DMS 273 (cell line): Measurements from ENCODE around the gene TOGARAM2.

Experiments
- DNase-seq: peaks from one replicate; lab custom pipeline; 2025; ENCODE audit not compliant: unreplicated experiment; lab: John Stamatoyannopoulos, UW

TOGARAM2 gene

DNA sequence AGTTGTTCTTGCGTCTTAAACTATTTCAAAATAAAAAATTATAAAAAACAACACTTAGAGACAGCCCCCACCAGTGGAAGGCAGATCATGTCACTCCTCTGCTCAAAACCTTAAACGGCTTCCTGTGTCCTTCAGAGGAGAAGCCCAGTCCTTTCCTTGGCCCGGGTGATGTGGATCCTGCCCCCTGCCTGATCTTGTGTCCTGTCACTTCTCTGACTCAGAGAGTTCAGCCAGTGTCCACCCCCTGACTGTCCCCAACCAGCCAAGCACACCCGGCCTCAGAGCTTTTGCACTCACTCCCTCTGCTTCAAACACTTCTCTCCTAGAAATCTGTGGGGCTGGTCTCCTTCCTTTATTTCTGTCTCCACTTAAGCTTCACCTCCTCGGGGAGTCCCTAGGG, 35.4 kb downstream of the TOGARAM2 start:
- no peak for DNase-seq

DNA sequence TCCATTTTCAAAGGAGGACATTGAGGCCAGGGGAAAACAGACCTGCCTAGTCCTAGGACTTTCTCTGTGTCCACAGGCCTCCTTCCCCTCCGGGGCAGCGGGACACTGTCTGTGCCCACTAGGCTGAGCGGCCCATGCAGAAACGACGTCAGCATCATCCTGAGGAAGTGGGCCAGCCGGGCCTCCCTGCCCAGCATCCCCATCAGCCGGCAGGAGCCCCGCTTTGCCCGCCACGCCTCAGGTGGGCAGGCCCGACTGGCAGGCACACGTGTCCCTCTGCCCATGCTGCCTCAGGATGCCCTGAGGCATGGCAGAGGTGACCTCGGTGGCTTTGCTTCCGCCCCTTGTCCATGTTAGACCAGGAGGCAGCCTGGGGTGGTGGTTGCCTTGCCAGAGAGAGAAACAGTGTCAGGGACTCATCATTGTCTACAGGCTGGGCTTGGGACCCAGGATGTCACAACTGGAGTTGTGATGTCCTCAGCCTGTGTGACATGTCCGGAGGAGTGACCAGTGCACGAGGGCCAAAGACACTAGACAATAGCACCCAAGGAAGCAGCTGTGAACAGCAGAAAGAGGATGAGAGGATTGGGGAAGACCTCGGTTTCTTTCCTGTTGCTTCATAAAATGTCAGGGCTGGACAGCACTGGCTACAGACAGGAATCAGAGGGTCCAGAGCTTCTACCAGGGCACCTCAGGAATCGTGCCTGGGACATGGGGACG, 36.8 kb downstream of the TOGARAM2 start:
- DNase-seq, result no peak

DNA sequence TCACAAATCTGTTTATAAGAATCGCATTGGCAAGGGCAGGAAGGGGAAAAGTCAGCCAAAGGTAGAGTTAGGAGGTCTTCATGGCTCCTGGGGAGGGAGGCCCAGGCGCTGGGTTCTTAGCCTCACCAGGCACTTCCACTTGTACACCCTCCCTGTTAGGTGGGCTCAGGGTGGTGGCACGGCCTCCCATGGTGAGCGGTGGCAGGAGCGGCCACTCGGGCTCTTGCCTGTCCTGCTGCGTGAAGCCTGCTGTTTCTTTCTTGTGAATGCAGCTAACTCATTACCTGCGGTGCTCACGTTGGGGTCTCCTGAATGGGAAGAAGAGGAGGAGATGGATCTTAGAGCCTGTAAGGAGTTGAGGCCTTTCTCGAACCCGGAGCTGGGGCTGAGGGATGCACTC, 40.8 kb downstream of the TOGARAM2 start:
- DNase-seq, result no peak

DNA sequence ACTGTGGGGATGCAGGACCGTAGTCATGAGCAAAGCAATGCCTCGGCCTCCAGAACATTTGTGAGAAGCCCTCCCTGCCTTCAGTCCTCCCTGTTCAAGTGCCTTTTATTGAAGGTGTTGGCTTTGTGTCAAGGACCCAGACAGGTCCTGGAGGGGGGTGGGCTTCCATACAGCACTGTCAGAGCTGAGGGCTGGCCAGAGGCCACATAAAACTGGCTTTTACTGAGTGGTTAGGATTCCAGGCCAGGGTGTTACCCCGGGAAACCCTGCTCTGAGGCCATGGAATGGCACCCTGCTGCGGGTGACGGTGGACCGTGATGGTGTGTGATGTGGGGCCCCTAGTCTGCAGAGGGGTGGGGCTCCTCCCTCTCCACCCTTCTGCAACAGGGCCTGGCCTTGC, 41.6 kb downstream of the TOGARAM2 start:
- no peak for DNase-seq

DNA sequence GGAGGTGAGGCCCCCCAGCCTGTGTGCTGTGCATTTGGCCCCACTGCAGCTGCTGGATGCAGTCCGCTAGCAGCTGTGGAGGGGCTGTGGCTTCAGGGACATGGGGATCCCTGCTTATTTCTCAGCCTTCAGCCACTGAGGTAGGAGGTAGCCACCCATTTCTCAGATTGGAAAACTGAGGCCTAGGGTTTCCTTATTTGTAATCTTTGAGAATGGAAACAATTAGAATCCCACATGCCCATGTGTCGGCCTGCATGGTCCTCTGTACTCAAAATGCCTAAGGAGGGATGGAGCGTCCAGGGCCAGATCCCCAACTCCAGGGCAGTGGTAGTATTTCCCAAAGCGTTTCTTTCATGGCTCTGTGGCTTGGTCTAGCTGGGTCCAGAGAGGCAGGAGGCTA, 42.1 kb downstream of the TOGARAM2 start:
- DNase-seq, result no peak

DNA sequence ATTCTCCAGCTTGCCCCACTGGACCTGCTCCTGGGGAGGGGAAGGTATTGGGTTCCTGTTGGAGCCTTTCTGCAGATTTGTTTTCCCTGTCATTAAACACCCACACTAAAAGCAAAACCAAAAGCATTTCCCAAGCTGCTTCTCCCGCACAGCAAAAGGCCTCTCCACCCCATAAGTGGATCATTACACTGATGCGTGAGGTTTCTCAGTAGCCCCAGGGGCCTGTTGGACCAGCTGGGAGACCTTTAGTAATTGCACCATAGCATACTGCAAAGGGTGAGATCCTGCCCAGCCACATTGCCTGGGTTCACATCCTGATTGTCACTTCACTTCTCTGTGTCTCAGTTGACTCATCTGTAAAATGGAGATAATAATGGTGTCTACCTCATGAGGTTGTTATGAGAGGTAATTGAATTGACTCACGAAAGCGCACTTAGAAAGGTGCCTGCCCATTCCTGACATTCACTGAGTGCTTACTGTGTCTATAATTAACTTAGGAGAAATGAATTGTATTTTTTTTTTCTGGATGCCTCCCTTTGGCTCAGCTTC, 43.9 kb downstream of the TOGARAM2 start:
- no peak for DNase-seq

DNA sequence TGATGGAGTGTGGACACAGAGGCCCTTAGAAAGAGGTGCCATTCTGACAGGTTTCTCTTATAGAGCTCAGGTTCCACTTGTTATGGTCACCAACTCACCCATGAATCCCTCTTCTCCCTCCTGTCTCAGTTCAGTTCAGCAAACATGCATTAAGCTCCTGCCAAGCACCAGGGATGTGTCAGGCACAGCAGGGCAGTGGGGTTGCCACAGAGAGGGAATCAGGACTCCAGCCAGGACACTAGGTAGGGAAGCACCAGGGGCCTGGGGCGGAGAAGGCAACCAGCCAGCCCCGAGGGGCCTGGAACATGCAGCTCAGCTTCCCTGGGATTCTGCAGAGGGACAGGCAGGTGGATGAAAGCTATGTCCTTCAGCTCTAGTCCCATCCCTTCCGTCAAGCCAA, 44.6 kb downstream of the TOGARAM2 start:
- no peak for DNase-seq

DNA sequence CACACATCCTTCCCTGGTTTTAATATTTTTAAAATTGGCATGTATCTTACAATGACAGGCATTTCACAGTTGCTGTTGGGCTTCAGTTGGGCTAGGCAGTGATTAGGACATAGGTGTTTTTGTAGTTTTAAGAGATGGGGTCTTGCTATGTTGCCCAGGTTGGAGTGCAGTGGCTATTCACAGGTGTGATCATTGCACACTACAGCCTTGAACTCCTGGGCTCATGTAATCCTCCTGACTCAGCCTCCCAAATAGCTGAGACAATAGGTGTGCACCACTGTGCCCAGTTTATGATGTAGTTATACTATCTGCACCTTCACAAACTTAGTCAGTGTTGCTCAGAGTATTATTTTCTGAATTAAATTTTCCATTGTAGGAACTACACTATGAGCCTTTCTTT, 49.9 kb downstream of the TOGARAM2 start:
- no peak for DNase-seq

DNA sequence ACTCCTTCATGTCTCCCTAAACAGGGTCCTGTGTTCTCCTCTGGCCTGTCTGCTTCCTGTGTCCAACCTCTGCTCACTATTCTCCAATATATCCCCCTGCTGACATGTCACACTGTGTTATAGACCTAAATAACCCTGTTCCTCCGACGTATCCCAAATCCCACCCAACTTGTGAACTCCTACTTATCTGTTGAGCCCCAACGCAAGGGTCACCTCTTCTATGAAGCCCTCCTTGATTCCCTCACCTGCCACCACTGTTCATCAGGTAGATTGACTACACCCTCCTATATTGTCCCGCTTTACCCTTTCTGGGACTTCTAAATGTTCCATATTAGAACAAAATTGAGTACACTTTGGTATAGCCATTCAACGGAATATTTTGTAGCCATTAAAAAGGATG, 51.1 kb downstream of the TOGARAM2 start:
- no peak for DNase-seq

DNA sequence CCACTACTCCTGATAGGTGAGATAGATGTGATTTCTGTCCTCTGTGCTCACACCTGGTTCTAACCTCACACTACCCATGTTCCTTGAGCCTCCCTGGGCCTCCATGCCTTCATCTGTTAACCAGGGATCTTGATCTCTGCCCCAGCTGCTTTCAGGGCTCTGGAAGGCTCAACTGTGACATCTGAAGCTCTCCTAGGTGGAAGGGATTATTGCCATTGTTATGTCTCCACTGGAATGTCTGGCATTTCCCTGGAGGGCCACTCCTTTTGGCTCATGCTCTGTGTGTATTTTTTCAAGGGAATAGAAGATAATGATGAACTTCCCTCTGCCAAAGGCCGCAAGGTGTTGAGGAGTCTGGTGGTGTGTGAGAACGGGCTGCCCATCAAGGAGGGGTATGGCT, 52.1 kb downstream of the TOGARAM2 start:
- DNase-seq, result no peak

DNA sequence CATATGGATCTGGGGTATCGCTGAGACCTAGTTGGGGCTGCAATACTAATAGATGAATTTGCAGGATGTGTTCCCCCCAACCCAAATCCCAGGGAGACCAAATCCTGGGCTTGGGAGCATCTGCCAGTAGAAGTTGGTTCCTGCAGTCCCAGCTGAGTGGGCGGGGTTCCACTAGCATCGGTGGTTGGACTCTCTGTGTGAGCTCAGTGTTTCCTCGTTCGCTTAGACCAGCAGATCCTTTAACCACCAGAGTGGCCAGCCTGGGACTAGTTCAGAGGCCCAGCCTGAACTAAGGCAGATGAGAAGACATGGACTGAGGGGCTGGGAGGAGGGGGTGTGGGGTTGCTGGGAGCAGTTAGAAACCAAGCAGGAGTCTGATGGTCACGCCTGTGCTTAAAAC, 52.6 kb downstream of the TOGARAM2 start:
- no peak for DNase-seq

DNA sequence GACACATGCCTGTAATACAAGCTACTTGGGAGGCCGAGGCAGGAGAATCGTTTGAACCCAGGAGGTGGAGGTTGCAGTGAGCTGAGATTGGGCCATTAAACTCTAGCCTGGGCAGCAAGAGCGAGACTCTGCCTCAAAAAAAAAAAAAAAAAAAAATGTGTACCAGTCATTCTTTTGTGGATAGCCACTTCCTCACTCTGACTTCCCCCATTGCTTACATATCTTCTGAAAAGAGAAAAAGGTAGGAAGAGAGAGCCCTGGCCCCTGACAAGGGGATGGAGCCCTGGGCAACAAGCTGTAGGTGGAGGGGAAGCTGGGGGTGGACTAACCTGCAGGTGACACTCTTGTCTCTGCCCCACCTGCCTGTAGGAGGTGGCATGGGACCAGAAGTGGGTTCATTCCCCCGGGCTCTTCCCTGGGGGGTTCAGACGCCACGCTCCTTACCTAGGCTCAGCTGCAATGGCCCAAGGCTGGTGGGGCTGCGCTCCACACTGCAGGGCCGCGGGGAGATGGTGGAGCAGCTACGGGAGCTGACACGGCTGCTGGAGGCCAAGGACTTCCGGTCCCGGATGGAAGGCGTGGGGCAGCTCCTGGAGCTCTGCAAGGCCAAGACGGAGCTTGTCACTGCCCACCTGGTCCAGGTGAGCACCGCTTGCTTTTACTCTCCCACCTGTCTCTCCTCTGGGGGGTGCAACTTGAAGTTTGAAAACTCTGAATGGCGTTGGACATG, 54.1 kb downstream of the TOGARAM2 start:
- DNase-seq, result no peak

DNA sequence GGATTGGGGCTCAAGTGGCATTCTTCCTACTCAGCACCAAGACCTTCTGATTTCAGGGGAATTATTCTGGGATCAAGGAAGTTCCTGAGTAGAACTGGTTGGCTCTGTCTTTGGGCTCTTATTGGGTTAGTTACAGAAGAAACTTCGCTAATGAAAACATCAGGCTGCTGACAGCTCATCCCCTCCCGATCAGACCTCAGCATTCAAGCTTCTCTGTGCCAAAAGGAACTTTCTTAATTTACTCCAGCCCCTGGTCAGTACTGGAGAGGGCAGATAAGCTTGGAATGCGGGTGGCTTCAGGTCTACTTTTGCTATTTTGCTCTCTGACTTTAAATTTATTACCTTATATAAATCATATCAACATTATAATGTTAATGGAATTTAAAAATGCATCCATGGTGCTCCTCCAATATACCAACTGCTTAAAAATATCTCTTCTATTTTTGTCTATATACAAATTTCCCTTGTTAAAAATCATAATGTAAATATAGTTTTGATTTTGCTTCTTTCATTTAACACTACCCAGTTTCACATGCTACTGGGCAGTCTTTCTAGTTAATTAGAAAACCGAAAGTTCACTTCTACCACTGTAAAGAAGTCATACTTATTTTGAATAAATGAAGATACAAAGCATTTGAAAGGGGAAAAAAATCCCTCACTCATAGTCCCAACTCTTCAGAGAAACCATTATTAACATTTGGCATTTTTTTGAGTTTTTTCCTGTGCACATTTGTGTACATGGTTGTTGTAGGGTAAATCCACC, 58.8 kb downstream of the TOGARAM2 start:
- no peak for DNase-seq

DNA sequence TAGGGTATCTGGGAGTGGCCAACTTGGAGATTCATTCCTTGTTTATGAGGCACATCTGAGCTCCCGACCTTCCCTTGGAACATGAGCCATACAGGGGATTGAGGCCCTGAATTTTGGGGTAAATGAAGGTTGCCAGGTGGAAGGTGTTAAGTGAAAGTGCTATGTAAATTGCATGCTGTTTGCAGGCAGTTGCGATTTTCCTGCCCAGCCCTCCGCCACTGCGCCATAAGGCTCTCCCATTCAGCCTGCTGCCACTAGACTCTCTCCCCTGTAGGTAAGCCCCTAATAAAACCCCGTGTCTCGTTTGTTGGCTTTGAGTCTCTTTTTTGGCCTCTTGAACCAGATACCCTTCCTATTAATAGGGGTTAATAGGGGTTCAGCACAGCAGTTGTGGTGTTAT, 59.5 kb downstream of the TOGARAM2 start:
- DNase-seq, result no peak

DNA sequence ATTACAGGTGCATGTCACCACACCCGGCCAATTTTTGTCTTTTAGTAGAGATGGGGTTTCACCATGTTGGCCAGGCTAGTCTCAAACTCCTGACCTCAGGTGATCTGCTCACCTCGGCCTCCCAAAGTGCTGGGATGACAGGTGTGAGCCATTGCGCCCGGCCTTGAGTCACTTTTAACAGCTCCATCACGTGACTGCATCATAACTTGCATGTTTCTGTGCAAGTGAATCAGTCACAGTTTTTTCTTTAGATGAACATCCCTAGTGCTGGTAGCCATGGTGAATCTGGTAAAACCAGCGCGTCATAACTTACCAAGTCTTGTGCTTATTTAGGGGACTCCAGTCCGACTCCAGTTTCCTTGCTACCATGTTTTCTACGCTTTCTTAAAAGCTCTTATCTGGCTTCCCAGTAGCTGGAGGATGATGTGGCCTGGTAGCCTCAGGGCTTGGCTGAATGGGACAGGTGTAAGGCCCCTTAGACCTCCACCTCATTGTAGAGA, 60.1 kb downstream of the TOGARAM2 start:
- no peak for DNase-seq

DNA sequence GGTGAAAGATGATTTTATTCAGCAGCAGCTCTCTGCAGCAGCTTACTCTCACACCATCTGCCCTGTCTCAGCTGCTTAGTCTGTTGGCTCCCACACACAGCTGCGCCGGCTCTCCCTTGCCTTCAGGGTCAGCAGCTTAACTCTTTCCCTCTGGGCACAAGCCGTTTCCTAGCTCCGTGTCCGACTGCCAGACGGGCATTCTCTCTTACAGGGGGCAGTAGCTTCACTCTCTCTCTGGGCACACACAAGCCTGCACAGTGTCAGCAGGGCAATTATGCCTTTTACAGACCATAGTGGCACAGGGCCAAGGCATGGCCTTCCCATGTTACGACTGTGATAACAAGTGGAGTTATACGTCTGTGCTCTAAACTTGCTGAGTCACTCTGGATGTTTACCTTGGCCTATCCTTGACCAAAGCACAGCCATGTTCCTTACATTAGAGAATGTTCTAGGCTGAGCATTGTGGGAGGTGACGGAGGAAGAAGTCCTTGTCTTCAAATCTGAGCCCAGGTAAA, 61.5 kb downstream of the TOGARAM2 start:
- DNase-seq, result peak; percentile 91

DNA sequence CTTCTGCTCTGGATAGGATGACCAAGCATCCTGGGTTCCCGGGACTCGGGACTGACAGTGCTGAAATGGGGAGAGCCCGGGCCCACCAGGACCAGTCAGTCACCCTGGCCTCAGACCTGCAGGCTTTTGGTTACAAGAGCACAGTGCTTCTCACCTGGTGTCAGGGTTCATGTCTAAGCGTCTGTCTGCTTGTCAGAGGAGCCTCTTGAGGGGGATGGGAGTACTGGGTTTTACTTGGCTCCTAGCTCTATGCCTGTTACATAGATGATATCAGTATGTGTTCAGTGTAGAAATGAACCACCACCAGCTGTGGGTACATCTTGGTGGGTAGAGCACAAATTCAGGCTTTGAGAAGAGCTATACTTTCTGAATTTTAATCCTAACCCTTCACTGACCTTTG, 63.4 kb downstream of the TOGARAM2 start:
- DNase-seq, result no peak

DNA sequence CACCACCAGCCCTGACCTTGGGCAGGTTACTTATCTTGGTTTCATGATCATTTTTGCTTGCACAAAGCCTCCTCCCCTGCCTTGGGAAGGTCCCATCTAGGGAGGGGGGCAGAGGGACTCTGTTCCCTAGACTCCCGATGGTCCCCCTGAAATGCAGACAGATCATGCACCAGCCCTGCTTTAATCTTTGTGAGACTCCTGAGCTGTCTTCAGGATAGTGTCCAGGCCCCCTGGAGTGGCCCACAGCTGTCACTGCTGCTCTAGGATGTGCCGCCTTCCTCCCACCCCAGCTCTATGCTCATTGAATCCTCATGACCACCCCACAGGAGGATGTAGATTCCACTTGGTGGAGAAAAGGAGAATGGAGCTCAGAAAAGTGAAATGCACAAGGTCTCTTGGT, 65.2 kb downstream of the TOGARAM2 start:
- DNase-seq, result no peak

DNA sequence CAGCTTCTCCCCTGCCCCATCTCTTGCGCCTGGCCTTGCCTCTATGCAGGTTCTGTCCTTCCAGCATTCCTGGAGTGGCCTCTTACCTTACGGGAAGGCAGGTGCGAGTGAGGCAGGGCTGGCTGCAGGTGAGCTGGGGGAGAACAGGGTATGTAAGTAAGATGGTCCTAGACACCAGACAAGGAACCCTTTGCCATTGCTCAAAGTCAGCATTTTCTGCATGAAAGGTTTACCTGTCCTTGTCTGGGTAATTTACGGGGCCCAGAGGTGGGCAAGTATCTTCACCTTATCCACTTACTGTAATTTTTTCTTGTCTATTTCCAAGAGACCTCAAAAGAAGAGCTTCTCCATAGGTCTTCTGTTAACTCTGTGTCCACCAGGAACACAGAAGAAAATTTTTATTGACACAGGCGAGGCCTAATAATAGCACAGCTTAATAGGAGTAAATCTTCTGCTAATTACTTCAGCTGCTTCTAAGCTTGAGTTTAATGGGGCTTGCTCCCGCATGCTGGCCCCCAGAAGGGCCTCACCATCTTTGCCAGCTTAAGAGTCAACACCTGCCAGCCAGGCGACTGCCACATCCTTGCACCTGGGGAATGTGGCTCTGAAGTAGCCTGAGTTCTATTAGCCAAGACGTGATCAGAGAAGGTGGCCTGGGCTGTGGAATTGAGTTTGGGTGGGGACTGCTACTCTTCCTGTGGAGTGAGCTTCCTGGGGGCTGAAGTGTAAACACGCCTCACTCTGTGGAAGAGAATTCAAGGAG, 66.2 kb downstream of the TOGARAM2 start:
- DNase-seq, result no peak

DNA sequence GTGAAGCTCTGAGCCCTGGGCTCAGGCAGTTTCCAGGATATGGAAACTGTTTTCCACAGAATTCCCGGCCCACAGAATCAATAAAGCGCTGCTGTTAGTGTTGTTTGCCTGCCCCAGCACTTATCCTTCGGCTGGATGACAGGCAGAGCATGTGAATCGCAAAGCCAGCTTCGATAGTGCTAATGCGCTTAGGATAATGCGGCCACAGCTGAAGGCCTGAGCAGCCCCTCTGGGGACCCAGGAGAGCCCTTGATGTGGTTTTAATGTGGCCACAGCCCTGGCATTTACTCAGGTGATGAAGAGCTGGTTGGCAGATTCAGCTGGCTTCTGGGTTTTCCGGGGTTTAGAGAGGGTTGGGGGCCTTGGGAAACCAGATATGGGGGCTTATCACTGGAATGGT, 69.5 kb downstream of the TOGARAM2 start:
- DNase-seq, result no peak

DNA sequence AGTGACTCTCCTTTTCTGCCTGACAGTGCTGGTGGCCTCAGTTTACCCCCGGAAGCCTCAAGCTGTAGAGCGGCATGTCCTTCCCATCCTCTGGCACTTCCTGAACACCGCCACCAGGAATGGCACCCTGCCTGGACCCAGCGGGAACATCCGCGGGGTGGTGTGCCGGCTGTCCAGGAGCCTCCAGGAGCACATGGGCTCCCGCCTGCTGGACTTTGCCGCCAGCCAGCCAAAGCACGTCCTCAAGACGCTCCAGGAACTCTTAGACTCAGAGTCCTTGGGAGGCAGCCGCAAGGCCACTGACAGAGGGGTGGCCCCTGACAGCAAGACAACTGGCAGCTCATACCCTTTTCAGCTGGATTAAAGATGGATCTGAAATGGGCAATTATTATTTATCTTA, 70.6 kb downstream of the TOGARAM2 start:
- DNase-seq, result no peak
